Endothelial cell of umbilical vein (primary cell): ENCODE data around the gene SEPTIN14. TPM values are rescaled to one million over a fixed set of nuclear protein-coding genes. Genes with fewer than 3 reads are reported as not detected.
A peak's percentile ranks its signal among the peaks of the same experiment; 100 is the strongest.
"Not testable (repeated sequence)": the region's sequence is repeated elsewhere in the genome, so short reads cannot be mapped to it uniquely, and the experiment has no call there.

Experiments used
- Bru-seq: library from RNA; stranded (reverse); fragments of 400-500 nt; gene quantifications from one replicate; lab custom pipeline; 2021; lab: Mats Ljungman, UMichigan
- BruChase-seq, 2 experiments: library from RNA; stranded (reverse); fragments of 400-500 nt; gene quantifications; one replicate each; lab custom pipeline; 2021; lab: Mats Ljungman, UMichigan
- BruUV-seq: library from RNA; stranded (reverse); fragments of 400-500 nt; replicated peaks from 2 replicates; lab custom pipeline; 2021; lab: Mats Ljungman, UMichigan
- CTCF ChIA-PET: fragments of 300-600, 350-600 bp; sonication (Branson Sonifier 250); formaldehyde crosslinking; loops from one replicate; lab custom pipeline; 2021; ENCODE audit warnings: antibody characterized with exemption, inconsistent platforms; lab: Charles Lee
- POLR2A ChIA-PET: fragments of 300-600, 350-600 bp; sonication (Branson Sonifier 250); formaldehyde crosslinking; loops from one replicate; lab custom pipeline; 2021; ENCODE audit warnings: antibody characterized with exemption, inconsistent platforms; lab: Charles Lee
- DNase-seq: peaks from one replicate; pipeline ENCODE4 v3.0.0-alpha.2; 2011; ENCODE audit warnings: low read depth, low spot score
- FAIRE-seq: peaks from 2 replicates; lab custom pipeline; 2011; peaks lifted over from hg19 to GRCh38; lab: Jason Lieb, UNC
- H2AFZ ChIP-seq: 2 replicates; pipeline ENCODE4 v1.6.0; 2012; ENCODE audit warnings: low read depth, low read length, control low read depth, inconsistent platforms
- H3K27ac ChIP-seq: 2 replicates; pipeline ENCODE4 v1.5.1; 2011; ENCODE audit warnings: low read depth, mild to moderate bottlenecking, control low read depth, low read length, moderate library complexity; ENCODE audit not compliant: insufficient read depth
- H3K27me3 ChIP-seq, 2 experiments: 2 replicates each; pipeline versions ENCODE4 v1.6.0 to v1.6.1; 2011; ENCODE audit warnings: low read length in 2 of 2, mixed read lengths in 1 of 2; ENCODE audit not compliant: control insufficient read depth in 2 of 2, insufficient read depth in 2 of 2
- H3K36me3 ChIP-seq, 2 experiments: 2 replicates in 1 of 2; 3 replicates in 1 of 2; pipeline ENCODE4 v1.5.1; 2011; ENCODE audit warnings: low read length in 2 of 2, mild to moderate bottlenecking in 1 of 2, moderate library complexity in 1 of 2; ENCODE audit not compliant: control insufficient read depth in 2 of 2, insufficient read depth in 2 of 2; ENCODE audit errors: extremely low read depth in 1 of 2
- H3K4me1 ChIP-seq: 3 replicates; pipeline ENCODE4 v1.5.1; 2011; ENCODE audit warnings: mild to moderate bottlenecking, low read length; ENCODE audit not compliant: control insufficient read depth, insufficient read depth; ENCODE audit errors: extremely low read depth
- H3K4me2 ChIP-seq: 2 replicates; pipeline ENCODE4 v1.6.1; 2011; ENCODE audit warnings: low read length, control low read depth, mixed read lengths; ENCODE audit not compliant: insufficient read depth
- H3K4me3 ChIP-seq, 3 experiments: fragments of 200-600 bp in 1 of 3; sonication (generic), shearing (Covaris generic) in 1 of 3; replicated peaks in 1 of 3; 2 replicates each; pipeline ENCODE4 v1.5.1; 2011 to 2016; ENCODE audit warnings: control low read depth in 3 of 3, low read length in 3 of 3, mild to moderate bottlenecking in 2 of 3, inconsistent platforms in 1 of 3, low read depth in 1 of 3, moderate library complexity in 1 of 3; ENCODE audit not compliant: insufficient read depth in 1 of 3
- H3K79me2 ChIP-seq: 2 replicates; pipeline ENCODE4 v1.6.0; 2012; ENCODE audit warnings: low read length, inconsistent platforms; ENCODE audit not compliant: control insufficient read depth, insufficient read depth
- H3K9ac ChIP-seq: replicated peaks from 2 replicates; pipeline ENCODE3; 2011; ENCODE audit warnings: low read length, control low read depth; ENCODE audit not compliant: insufficient read depth; ENCODE audit errors: extremely low read depth
- H3K9me1 ChIP-seq: replicated peaks from 3 replicates; pipeline ENCODE4 v1.6.0; 2011; ENCODE audit warnings: mild to moderate bottlenecking, low read length; ENCODE audit not compliant: control insufficient read depth, insufficient read depth; ENCODE audit errors: extremely low read depth
- H3K9me3 ChIP-seq: replicated peaks from 2 replicates; pipeline ENCODE4 v1.5.1; 2012; ENCODE audit warnings: low read length, inconsistent platforms; ENCODE audit not compliant: control insufficient read depth, insufficient read depth
- H4K20me1 ChIP-seq: replicated peaks from 2 replicates; pipeline ENCODE3; 2011; ENCODE audit warnings: mild to moderate bottlenecking, low read length; ENCODE audit not compliant: control insufficient read depth, insufficient read depth; ENCODE audit errors: extremely low read depth
- CTCF ChIP-seq, 2 donors: IDR thresholded peaks; 1 replicate in 1 of 2; 2 replicates in 1 of 2; pipeline ENCODE4 v1.5.1; 2011; ENCODE audit warnings: low read length in 2 of 2, mild to moderate bottlenecking in 2 of 2, moderate library complexity in 2 of 2, control low read depth in 1 of 2, inconsistent platforms in 1 of 2, low read depth in 1 of 2; ENCODE audit not compliant: insufficient read depth in 1 of 2; ENCODE audit errors: extremely low read depth in 1 of 2
- EZH2 ChIP-seq: IDR thresholded peaks from 2 replicates; pipeline ENCODE4 v1.6.1; 2012; ENCODE audit warnings: borderline replicate concordance, low read depth, mild to moderate bottlenecking, moderate library complexity, low read length, inconsistent platforms; ENCODE audit not compliant: severe bottlenecking
- FOS ChIP-seq: IDR thresholded peaks from 2 replicates; pipeline ENCODE4 v1.6.1; 2011; ENCODE audit warnings: mild to moderate bottlenecking, low read length, moderate library complexity, borderline replicate concordance; ENCODE audit not compliant: insufficient read depth
- GATA2 ChIP-seq: IDR thresholded peaks from 2 replicates; pipeline ENCODE4 v1.7.0; 2011; ENCODE audit warnings: low read depth, mild to moderate bottlenecking, moderate library complexity, mixed read lengths, low read length; ENCODE audit not compliant: insufficient read length, insufficient read depth
- JUN ChIP-seq: IDR thresholded peaks from 2 replicates; pipeline ENCODE4 v1.6.1; 2011; ENCODE audit warnings: borderline replicate concordance, low read depth; ENCODE audit not compliant: insufficient read length, insufficient read depth
- MAX ChIP-seq: IDR thresholded peaks from 2 replicates; pipeline ENCODE4 v1.6.1; 2011; ENCODE audit not compliant: insufficient read depth, insufficient read length
- MYC ChIP-seq: IDR thresholded peaks from one replicate; pipeline ENCODE4 v1.6.1; 2011; ENCODE audit warnings: mild to moderate bottlenecking, low read depth, low read length
- POLR2A ChIP-seq: IDR thresholded peaks from 2 replicates; pipeline ENCODE4 v1.6.1; 2012; ENCODE audit warnings: low read depth, mild to moderate bottlenecking, control low read depth, low read length
- POLR2AphosphoS5 ChIP-seq: IDR thresholded peaks from 2 replicates; pipeline ENCODE4 v1.6.1; 2012; ENCODE audit warnings: low read depth, mild to moderate bottlenecking, control low read depth, low read length, moderate library complexity; ENCODE audit not compliant: insufficient read depth
- dilution Hi-C: fragments of 300-500 bp; cut with MboI; formaldehyde crosslinking; loops from one replicate; pipeline ENCODE4 v1.15.0; 2019; ENCODE audit warnings: low sequenced_read_pairs; ENCODE audit not compliant: extremely low pct_ligation_motif_present
- intact Hi-C: fragments of 100-400 bp; cut with micrococcal nuclease; formaldehyde crosslinking; loops from one replicate; pipeline ENCODE4 v1.10.0; 2022
- long read RNA-seq: library from polyadenylated mRNA; stranded (forward); transcript quantifications from one replicate; pipeline ENCODE4 v2.0.0, GENCODE V29; 2021
- polyA minus RNA-seq, 3 experiments: library from RNA; depleted of rRNA, polyadenylated mRNA; stranded (reverse); fragments of >200 nt; gene quantifications; 1 replicate in 1 of 3; 2 replicates in 2 of 3; pipeline ENCODE4 v1.2.3, GENCODE V29; 2011
- polyA plus RNA-seq, 4 experiments: library from polyadenylated mRNA; depleted of rRNA in 3 of 4; stranded (reverse) in 3 of 4; unstranded in 1 of 4; fragments of >200 nt; gene quantifications; 2 replicates each; pipeline versions ENCODE4 v1.2.1 to v1.2.3, GENCODE V29; 2011 to 2012; ENCODE audit warnings: missing spikeins in 1 of 4
- total RNA-seq: library from RNA; stranded (reverse); gene quantifications from 2 replicates; pipeline ENCODE4 v1.2.3, GENCODE V29; 2021

The SEPTIN14 gene
- total RNA-seq (not detected in 2 replicates), polyA plus RNA-seq (not detected in 2 replicates), polyA minus RNA-seq (not detected in 2 replicates), Bru-seq, nascent RNA (not detected), BruChase-seq, experiment 1, labeled RNA remaining after a 6-hour chase (percentile 1 among the genes with signal in this experiment), BruChase-seq, experiment 2, labeled RNA remaining after a 2-hour chase (not detected)
- polyA plus RNA-seq (2011; cell fraction: cytosol; rRNA removed), result not detected in 2 replicates
- not detected in 2 replicates for polyA plus RNA-seq (2011; cell fraction: nucleus; rRNA removed)
- not detected in 2 replicates for polyA plus RNA-seq (2012)
- not detected for polyA minus RNA-seq (2011; cell fraction: cytosol; rRNA and poly(A)+ RNA removed)
- polyA minus RNA-seq (2011; cell fraction: nucleus; rRNA and poly(A)+ RNA removed), result not detected in 2 replicates
- long read RNA-seq, result 0 reads

GRCh38 chr7:55862652-55863051 lies at the start of gene SEPTIN14:
Gene SEPTIN14, minus strand, starts transcription at chr7:55862752. Its CDS starts 756 bp downstream, at chr7:55861996.
- H2AFZ ChIP-seq, DNase-seq, H3K79me2 ChIP-seq, POLR2A ChIA-PET, H3K4me2 ChIP-seq, H3K27me3 ChIP-seq, H3K4me1 ChIP-seq, dilution Hi-C loops, intact Hi-C loops, BruUV-seq, H3K4me3 ChIP-seq, FAIRE-seq, H3K27ac ChIP-seq, H3K9ac ChIP-seq, H3K36me3 ChIP-seq, H3K9me1 ChIP-seq, H3K9me3 ChIP-seq, CTCF ChIA-PET, H4K20me1 ChIP-seq: not testable (repeated sequence)

GRCh38 chr7:55903985-55904759 lies 41.6 kb upstream of the SEPTIN14 start:
- H4K20me1 ChIP-seq, result no peaks in the 10 kb centered on the region
- BruUV-seq, result no TSS peak
- ChIA-PET CTCF (no interaction called here), POLR2A (no interaction called here)
- H3K9me1 ChIP-seq, result no peaks in the 10 kb centered on the region
- no peak for FAIRE-seq
- no peaks in the 10 kb centered on the region for H3K27me3 ChIP-seq
- no peak overlapping the region for H3K9ac ChIP-seq
- H3K79me2 ChIP-seq, result no peaks in the 10 kb centered on the region
- DNase-seq, result no peak
- H2AFZ ChIP-seq, result no peak overlapping the region
- intact Hi-C loops, result no loop called here
- H3K36me3 ChIP-seq, result peaks cover 0 to 2% of the 10 kb centered on the region in 2 experiments
- dilution Hi-C loops, result no loop called here
- no peaks in the 10 kb centered on the region for H3K4me1 ChIP-seq
- no peaks in the 10 kb centered on the region for H3K9me3 ChIP-seq
- TF ChIP-seq CTCF (IDR thresholded peaks at IDR 0.05; ENCODE audit: extremely low read depth in 1 of 2, insufficient read depth in 1 of 2, low read depth in 1 of 2, low read length in 2 of 2), result no peak
- TF ChIP-seq POLR2A, result no peak
- no peak for TF ChIP-seq FOS
- no peak for TF ChIP-seq JUN
- TF ChIP-seq POLR2AphosphoS5, result no peak
- no peak for TF ChIP-seq MAX
- TF ChIP-seq EZH2, result no peak
- no peak for TF ChIP-seq GATA2
- TF ChIP-seq MYC, result no peak
- H3K27ac ChIP-seq, result no peak overlapping the region
- H3K4me3 ChIP-seq, result no peak overlapping the region
- H3K4me2 ChIP-seq, result no peak overlapping the region
